CD4-positive, alpha-beta T cell treated with Interleukin-15 for 4 hours (primary cell): Measurements from ENCODE around the gene COL4A6.

Experiments used
- DNase-seq: peaks from one replicate; pipeline ENCODE4 v3.0.0-alpha.2; 2020; ENCODE audit warnings: low spot score

Gene COL4A6

DNA sequence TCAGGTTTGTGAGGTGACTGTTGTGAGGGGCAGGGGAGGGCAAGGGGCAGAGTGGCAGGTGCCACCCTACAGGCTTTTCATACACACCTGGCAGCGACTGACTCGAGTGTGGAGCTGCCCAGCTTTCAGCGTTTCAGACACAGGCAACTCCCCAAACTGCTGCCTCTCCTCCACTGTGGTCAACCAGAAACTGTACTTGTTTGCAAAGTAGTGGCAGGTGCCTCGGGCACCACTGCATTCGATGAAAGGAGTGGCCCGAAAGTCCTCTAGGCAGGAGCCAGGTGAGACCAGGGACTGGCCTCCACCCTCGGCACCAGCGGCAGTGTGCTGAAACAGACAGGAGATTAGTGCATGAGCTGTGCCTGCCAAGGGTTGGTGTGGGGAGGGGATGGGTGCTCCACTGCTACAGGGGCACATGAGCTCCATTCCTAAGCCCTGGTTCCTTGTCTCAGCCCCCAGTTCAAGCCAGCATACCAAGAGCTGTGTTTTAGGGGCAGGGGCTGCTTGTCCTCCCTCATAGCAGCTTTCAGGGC is 281.2 kb downstream of the COL4A6 start:
- no peak for DNase-seq

DNA sequence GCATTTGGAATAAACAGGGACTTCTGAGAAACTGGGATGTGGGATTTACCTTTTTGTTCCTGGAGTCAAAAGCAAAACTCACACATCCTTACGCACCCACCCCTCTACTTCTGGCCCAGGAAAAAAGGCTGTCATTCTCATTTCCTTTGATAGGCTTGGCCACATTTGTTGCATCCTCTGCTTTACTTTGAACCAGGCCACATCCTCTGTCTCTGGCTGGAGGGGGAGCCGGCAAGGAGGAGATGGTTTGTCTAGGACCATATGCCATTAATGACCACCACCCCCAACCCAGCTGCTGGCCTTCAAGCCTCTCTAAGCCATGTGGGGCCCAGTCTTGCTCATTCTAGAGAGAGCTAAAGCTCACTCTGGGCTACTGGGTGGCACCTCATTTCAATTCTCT is 282.1 kb downstream of the COL4A6 start:
- DNase-seq, result no peak

GRCh38 chrX:108148524-108148923 is 289.7 kb downstream of the COL4A6 start:
- DNase-seq, result no peak

DNA sequence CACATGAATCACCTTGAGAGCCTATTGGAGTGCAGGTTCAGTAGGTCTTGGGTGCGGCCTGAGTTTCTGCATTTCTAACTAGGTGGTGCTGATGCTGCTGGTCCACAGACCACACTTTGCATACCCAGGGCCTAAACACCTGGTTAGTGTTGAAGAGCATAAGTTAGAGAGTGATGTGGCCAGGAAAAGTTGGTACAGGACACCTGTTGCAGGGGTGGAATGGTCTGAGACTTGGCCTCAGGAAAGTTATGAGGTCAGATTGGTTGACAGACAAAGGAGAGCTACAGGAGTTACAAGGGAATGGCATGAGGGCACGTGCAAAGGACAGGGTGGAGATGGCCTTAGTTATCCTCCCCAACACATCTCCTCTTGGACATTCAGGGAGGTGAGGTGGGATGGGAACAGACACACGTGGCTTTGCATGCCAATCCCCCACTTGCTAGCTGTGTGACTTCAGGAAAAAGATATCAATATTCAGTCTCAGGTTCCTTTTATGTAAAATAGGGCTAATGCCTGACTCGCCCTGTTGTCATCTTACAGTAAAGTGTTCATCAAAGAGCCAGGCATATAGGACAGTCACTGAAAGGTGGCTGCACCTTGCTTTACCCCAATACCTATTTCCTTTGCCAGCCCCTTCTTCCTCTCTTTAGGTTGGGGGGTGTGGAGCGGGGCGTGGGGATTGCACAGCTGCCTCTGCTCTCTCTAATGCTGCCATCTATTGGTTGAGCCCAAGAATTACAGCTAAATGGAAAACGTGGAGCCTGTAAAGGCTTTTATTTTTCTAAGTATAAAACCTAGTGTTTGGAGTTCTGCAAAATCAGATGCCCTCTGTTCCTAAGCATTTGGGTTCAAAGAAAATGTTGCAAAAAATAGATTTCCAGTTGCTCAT is 299.2 kb downstream of the COL4A6 start:
- no peak for DNase-seq

GRCh38 chrX:108134724-108135123 is 303.5 kb downstream of the COL4A6 start:
- DNase-seq, result no peak

DNA sequence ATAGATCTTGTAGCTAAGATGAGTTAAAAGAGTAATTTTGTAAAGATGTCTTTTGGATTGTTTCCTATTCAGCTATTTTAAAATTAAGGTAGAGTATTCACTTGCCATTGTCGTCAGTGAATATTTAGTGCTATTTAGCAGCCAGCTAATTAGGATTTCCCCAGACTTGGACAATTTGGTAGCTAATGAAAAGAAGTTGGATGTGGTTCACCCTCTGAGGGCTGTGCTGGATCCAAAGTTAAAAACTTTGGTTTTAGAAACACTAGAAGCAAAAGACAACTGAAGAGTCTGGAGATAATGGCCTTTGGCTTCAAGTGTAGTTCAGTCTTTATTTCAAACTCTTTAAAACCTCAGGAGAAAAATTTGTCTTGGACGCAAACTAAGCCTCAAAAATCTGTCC is 305.3 kb downstream of the COL4A6 start:
- no peak for DNase-seq

DNA sequence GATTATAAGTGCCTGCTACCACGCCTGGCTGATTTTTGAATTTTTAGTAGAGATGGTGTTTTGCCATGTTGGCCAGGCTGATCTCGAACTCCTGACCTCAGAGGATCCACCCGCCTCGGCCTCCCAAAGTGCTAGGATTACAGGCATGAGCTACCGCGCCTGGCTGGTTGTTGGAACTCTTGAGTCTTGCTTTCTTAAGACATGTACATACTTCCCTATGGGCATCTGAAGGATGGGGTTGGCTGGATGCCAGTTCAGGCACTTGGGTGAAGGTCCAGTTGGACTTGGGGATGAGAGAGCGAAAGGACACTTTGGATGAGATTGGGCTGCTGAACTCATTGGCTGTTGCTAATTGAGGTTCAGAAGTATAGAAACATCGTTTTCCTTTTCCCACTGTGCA is 306.2 kb downstream of the COL4A6 start:
- no peak for DNase-seq

DNA sequence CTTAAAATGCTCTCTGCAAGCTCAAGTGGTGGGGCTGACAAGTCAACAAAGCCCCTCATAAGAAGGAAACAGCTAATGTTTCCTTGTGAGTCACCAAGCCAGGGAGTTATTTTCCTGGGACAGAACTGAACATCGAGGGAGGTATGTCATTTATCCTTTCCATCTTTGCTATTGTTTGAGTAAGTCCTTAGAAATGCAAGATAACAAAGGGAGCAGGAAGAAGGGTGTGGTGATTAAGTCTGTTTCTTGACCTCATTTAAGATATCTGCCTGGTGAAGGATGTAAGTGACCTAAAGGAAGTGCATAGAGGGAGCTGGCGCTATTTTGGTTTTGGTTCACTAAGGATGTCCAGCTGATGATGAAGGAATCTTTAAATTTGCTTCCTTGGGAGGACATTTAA is 306.8 kb downstream of the COL4A6 start:
- no peak for DNase-seq

- no peak for DNase-seq
Measured at GRCh38 chrX:108130889-108131288, 307.3 kb downstream of the COL4A6 start.

DNA sequence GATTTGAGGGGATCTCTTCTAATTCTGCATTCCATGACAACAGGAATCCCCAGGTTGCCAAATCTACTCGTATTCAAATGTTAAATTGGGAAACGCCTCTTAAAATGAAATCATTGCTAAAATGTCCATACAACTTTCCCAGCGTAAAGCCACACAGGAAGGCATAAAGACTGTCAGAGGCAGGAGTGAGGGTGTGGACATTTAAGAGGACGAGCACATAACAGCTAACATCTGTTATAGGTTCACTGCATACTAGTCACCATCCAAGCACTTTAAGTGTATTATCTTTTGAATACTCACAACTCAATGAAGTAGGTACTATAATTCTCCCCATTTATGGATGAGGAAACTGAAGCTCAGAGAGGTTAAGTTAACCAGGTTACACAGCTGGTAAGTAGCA is 311.1 kb downstream of the COL4A6 start:
- no peak for DNase-seq

- DNase-seq, result no peak
Measured at GRCh38 chrX:108126661-108127060, 311.6 kb downstream of the COL4A6 start.

GRCh38 chrX:108123591-108124366 is 314.4 kb downstream of the COL4A6 start:
- DNase-seq, result no peak

- no peak for DNase-seq
Measured at GRCh38 chrX:108122748-108123147, 315.5 kb downstream of the COL4A6 start.

- DNase-seq, result no peak
Measured at GRCh38 chrX:108121291-108121690, 316.9 kb downstream of the COL4A6 start.

DNA sequence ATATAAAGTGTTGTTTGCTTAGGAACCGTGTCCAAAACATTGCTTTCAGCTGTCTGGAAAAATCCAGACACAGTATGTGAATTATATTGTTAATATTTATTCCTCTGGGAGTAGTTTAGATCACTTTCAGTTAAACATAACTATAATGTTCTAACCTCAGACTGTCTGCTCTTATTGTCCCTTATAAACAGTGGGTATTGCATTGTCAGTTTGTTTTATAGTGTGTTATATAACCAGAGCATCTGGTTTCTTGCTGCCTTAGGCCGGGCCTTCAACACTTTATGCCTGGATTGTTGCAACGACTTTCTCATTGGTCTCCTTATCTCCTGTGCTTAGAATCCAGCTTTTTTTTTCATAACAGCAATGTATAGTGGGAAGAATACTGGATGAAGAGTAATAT is 320.2 kb downstream of the COL4A6 start:
- no peak for DNase-seq

DNA sequence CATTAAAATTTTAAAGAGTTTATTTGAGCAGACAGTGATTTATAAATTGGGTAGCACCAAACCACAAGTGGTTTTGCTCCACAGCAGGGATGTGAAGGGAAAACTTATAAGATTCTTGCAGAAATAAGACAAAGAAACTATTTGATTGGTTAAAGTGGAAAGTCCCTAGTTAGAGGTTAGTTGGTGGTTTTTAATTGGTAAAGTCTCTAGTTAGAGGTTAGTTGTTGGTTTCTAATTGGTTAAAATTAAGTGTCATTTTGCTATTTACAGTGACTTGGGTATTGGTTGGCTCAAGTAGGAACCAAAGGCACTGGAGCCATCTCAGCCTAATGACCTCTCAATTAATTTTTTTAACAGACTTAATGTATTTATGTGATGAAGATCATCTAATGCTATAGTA is 323.7 kb downstream of the COL4A6 start:
- DNase-seq, result no peak
